GM12875 (cell line): ENCODE data around the gene RIT2.

Experiments used
- H3K4me3 ChIP-seq: one replicate; pipeline ENCODE4 v1.5.1; 2011; ENCODE audit warnings: low read depth, low read length, control low read depth
- TF ChIP-seq, protein P1 (sequence below): IDR thresholded peaks from 2 replicates; pipeline ENCODE4 v1.5.1; 2011; ENCODE audit warnings: low read depth, mild to moderate bottlenecking, control low read depth, inconsistent platforms, low read length, moderate library complexity, borderline replicate concordance; ENCODE audit not compliant: insufficient read depth

The RIT2 gene

GRCh38 chr18:43013486-43013885, 102.0 kb downstream of the RIT2 start:
- H3K4me3 ChIP-seq: no peak overlapping the region
- TF ChIP-seq, protein P1, sequence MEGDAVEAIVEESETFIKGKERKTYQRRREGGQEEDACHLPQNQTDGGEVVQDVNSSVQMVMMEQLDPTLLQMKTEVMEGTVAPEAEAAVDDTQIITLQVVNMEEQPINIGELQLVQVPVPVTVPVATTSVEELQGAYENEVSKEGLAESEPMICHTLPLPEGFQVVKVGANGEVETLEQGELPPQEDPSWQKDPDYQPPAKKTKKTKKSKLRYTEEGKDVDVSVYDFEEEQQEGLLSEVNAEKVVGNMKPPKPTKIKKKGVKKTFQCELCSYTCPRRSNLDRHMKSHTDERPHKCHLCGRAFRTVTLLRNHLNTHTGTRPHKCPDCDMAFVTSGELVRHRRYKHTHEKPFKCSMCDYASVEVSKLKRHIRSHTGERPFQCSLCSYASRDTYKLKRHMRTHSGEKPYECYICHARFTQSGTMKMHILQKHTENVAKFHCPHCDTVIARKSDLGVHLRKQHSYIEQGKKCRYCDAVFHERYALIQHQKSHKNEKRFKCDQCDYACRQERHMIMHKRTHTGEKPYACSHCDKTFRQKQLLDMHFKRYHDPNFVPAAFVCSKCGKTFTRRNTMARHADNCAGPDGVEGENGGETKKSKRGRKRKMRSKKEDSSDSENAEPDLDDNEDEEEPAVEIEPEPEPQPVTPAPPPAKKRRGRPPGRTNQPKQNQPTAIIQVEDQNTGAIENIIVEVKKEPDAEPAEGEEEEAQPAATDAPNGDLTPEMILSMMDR: no peak

- no peak overlapping the region for H3K4me3 ChIP-seq
- TF ChIP-seq, protein P1: no peak
Measured at GRCh38 chr18:43012951-43013350, 102.5 kb downstream of the RIT2 start.

GRCh38 chr18:43010611-43011010, 104.9 kb downstream of the RIT2 start:
- TF ChIP-seq, protein P1: no peak
- no peak overlapping the region for H3K4me3 ChIP-seq

- TF ChIP-seq, protein P1: no peak
- no peak overlapping the region for H3K4me3 ChIP-seq
Measured at GRCh38 chr18:43009674-43010073, 105.8 kb downstream of the RIT2 start.

- TF ChIP-seq, protein P1: no peak
- H3K4me3 ChIP-seq: no peak overlapping the region
Measured at GRCh38 chr18:43007365-43007764, 108.1 kb downstream of the RIT2 start.

DNA sequence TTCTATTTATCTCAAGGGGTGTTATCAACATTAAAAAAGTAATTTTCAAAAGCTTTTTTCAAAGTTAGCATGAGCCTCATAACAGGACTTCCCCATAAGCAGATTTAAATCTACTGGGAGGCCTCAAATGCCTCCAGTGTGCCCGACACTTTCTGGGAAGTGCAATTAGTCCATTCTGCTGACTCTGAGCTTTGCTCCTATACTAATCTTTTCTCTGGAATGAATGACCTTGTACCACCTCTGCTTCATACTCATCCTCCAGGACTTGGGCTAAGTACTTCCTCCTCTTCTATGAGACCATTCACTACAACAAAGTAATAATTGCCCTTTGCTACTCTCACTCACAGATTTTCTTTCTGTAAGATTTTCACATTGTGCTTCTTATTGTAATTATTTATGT, 111.1 kb downstream of the RIT2 start:
- no peak overlapping the region for H3K4me3 ChIP-seq
- TF ChIP-seq, protein P1: no peak

DNA sequence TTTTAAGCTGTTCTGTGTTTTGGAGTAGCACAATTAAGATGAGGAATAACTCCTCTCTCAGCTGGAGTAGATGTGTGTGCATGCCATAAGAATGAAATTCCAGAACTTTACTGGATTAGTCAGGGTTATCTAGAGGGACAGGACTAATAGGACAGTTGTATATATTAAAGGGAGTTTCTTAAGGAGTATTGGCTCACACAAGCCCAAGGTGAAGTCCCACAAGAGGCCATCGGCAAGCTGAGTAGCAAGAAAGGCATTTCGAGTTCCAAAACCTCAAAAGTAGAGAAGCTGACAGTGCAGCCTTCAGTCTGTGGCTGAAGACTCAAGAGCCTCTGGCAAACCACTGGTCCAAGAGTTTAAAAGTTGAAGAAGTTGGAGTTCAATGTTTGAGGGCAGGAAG, 113.7 kb downstream of the RIT2 start:
- H3K4me3 ChIP-seq: no peak overlapping the region
- TF ChIP-seq, protein P1: no peak
